ENCODE measurements around the gene TCF7L2. TPM values are rescaled to one million over a fixed set of nuclear protein-coding genes. Genes with fewer than 3 reads are reported as not detected.
A peak's percentile ranks its signal among the peaks of the same experiment; 100 is the strongest.

Gene TCF7L2
- polyA plus RNA-seq, 10 donors = 42.8 to 61.7 (median 48.1) TPM

DNA sequence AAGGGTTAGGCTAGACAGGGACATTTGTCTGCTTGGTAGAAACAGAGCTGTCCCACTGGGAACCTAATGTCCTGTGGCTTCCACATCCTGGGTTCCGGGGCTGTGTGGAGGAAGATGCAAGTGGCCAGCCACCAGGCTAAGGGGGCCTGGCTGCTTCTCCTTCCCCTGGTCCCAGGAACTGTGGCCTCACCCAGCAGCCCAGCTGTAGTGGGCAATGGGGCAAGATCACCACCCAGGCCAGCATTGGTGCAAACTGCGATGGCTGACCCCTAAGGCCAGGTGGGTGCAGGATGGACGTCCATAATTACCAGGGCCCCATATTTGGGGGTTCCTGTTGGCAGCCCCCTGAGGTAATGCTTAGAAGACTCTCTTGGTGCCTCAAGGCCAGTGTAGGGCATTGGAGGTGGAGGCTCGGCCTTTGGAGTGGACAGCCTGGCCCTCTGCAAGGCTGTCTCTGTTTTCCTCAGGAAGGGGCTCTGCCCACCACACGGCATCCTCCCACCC, 226.7 kb downstream of the TCF7L2 start:
- DNase-seq = no peak

DNA sequence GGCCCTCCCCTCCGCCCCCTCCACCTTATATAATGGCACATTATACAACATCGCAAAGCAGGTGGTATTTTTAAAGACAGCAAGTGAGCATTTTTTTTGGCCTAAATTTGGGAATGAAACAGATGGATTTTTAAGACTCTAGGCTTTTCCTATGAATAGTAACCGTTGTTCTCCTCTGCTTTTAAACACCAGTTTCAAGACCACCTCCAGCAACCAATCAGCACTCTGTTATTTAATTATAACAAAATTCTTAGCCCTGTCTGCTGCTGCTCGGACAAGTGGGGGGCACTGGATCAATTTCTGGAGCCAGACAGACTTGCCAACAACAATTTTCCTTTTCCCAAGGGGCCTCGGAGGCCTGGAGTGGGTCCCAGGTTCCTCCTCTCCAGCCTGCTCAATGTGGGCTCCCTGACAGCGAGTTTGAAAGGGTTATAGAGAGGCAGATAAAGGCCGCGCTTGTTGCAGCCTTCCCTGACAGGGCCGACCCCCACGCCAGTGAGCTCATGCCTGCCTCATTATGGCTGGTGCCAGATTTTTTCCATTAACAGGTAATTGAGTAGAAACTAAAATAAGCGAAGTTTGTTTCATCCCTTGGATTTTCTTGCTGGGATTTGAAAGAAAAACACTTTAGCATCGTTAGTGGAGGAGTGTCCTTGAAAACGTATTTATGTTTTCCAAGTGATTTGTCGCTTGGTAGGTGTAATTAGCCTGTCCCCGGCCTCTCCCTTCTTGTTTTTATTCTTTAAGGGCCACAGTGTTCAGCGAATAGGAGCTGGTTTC, 227.3 kb downstream of the TCF7L2 start:
- peak in 1 of 3 donors; percentile 54 for DNase-seq

DNA sequence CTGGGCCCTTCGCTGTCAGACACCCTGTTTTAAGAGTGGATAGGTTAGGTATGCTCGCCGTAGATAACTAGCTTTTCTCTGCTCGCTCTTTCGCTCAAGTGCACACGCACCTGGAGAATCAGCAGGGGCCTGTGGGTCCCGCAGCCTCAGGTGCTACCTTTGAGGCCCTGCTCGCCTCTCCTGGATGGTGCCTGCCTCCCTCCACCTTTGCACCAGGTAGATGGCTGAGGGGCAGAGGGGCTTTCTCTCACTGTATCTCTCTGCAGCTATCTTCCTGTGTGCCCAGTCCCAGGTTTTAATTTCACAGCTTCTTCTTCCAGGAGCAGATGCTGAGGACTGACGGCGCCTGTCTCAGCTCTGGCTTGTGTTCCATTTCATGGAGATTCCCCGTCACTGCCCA, 227.9 kb downstream of the TCF7L2 start:
- DNase-seq = no peak

DNA sequence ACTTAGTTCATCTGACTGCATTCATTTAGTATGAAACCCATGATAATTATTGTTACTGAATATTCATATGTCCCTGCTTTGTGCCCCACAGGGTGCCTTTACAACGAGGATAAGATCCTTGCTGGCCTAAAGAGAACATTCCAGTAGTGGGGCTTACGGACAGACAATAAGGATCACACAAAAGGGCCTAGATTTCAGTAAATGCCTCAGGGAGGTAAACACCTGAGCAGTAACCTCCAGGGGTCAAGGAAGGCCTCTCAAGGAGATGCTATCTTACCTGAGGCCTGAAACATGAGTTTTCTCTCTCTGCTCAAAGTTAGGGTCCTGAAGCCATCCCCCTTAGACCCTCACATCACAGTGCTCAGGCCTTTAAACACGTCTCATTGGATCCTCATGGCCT, 228.7 kb downstream of the TCF7L2 start:
- no peak for DNase-seq

DNA sequence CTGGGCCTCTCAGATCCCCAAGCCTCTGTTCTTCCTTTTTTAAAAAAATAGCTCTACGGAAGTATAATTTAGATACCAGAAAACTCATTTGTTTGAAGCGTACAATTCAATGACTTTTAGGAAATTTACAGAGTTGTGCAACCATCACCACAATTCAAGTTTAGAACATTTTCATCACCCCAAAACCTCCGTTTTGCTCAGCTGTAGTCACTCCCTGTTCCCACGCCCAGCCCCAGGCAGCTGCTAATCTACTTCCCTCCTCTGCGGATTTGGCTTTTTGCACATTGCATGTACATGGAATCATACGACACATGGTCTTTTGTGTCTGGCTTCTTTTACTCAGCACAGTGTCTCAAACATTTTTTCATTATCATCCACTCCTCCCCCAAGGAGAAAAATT, 229.2 kb downstream of the TCF7L2 start:
- DNase-seq = no peak

DNA sequence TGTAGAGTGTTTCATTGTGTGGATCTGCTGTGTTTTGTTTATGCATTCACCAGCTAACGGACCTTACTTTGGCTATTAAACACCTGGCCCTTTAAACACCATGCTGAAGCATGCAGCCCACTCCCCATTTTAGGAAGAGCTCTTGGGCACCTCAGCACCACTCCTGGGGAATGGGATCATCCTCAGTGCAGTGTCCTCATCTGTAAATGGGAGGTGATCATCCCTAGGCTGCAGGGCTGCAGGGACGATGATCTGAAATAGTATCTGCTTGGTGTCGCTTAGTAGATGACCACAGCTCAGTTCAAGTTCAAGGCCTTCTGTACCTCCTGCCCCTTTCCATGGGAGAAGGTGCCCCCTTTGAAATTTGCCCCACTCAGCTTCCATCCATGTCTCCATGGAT, 229.9 kb downstream of the TCF7L2 start:
- no peak for DNase-seq

DNA sequence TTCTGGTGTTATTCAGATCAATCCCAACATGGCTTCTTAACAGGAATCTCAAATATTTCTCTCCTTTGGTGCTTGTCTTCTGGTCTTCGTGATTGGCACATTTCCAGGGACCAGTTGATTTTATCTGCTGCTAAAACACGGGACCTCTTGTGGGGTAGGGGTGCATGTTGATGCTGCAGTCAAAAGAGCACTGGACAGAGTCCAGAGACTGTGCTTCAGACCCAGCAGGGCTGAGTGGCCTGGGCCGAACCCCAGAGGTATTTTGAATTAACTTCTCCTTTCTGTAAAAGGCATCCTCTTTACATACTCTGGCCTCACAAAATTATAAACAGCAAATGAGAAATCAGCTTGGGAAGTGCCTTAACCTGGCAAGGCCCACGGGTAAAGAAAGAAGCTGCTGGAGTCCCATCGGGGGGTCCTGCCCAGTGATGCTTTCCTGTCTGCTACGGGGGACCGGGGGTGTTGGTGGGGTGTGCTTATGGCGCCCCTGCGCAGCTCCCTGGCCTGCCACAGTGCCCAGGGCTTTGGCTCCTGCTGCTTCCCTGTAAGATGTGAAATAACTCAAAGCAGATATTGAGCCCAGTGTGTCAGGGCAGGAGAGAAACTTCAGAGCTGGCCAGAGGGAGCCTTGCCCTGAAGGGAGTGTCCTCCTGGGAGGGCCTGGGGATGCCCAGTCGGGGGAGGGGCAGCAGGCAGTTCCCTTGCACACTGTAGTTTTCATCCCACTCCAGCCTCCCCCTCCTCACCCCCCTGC, 230.5 kb downstream of the TCF7L2 start:
- DNase-seq = no peak

DNA sequence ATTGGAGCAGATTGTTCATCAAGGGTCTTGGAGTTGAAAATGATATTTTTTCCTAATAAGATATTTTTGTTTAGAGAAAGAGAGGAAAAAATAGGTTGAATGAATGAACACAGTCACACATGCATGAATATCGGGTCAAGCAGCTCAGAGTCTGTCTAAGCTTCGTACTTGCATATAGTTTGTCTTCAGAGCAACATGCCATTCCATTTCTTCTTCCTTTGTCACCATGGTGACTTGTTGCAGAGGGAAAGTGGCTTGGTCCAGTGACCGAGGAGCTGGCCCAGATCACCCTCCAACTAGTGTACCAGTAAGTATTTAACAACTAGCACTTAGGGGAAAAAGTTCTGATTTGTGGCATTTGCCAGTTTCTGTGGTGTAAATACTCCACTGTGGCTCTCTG, 232.1 kb downstream of the TCF7L2 start:
- no peak for DNase-seq

DNA sequence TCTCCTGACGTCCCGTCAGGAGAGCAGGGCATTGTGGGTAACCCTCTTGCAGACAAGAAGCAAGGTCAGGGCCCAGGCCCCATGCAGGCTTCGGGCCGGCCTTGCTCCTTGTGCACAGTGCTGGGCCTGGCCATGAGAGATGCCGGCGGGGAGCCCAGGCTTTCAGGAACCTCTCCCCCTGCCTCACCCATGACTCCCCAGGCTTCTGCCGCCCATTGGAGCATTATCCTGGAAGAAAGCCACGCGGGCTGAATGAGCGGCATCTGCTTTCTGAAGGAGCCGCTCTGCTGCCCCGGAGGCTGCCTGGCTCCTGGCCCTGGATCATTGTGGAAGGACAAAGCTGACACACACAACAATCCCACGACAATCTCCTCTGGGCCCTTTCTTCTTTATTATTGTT, 233.5 kb downstream of the TCF7L2 start:
- DNase-seq = no peak

DNA sequence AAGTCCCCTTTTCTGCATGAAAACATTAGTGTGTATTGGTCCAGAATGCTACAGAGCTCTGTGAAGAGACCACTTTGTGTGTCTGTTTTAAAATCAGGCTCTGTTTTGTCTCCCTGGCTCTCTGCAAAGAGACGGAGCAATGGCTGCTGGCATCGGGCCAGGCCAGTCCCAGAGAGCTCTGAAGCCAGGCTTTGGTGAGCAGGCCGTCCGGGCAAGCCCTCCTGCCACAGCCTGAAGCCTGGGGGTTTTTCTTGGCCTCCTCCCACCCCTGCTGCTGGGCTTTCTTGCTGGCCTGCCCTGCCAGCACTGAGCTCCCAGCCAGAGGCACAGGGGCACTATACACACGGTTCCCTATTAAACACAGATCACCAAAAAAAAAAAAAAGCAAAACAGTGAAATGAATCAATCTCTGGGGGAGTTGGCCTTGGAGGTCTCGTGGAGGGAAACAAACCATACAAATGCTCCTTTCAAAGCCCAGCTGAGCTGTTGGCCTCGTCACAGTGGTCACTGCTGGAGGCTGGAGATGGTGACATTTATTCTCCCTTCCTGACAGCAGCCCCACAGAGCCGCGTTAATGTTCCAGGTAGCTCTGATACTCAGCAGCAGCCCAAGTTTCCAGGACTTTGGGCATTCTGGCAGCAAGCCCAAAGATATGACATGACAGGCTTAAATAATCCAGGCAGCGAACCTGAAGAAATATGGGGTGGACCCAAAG, 237.2 kb downstream of the TCF7L2 start:
- DNase-seq = peak in 2 of 3 donors; percentile 36 to 71

DNA sequence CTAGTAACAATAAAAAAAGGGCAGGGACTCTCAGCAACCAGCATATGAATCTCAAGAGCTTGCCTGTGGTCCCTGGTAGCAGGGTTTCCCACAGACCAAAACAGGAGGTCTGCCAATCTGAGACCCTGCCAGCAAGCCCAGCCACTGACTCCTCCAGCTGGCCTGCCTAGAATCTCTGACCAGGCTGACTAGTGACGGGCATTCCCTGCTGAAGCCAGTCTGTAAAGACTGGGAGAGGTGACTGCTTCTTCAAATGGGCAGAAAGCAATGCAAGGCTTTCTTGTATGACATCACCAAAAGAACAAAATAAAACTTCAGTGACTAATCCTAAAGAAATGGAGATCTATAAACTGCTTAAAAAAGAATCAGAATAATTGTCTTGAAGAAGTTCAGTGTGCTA, 249.4 kb downstream of the TCF7L2 start:
- no peak for DNase-seq

DNA sequence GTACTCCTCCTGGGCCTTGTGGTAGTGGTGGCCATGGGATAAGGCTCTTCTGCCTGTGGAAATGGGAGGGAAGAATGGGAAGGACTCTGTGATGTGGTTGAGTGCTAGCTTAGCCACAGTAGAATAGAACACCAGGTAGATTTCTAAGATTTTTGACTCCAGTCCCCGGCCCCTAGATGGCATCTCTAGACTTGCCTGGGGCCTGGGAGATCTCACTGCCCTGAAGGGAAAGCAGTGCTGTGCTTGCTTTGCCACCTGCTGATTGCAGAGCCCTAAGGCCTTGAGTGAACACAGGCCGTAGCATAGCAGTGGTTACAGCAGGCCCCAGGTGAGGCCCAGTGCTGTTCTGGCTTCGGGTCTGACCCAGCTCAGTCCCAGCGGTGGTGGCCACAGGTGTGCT, 252.0 kb downstream of the TCF7L2 start:
- no peak for DNase-seq

DNA sequence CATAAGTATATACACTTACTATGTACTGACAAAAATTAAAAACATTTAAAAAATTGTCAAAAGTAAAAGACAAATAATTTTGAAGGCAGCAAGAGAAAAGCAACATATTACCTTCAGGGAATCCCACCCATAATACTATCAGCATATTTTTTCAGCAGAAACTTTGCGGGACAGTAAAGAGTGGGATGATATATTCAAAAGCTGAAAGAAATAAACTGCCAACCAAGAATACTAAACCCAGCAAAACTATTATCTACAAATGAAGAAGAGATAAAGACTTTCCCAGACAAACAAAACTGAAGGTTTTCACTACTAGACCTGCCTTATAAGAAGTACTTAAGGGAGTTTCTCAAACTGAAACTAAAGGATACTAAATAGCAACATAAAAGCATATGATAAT, 257.9 kb downstream of the TCF7L2 start:
- no peak for DNase-seq

DNA sequence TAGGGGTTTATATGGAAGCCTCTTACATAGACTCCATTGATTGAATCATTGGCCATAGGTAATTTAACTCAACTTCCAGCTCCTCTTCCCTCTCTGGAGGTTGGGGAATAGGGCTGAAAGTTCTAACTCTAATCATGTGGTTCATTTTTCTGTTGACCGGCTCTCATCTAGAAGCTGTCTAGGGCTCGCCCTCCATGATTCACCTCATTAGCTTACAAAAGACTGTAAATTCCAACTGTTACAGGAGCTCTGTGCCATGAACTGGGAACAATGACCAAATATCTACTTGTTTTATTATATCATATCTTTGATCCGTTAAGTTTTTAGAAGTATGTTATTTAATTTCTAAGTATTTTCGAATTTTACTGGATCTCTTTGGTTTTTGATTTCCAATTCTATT, 263.0 kb downstream of the TCF7L2 start:
- no peak for DNase-seq

DNA sequence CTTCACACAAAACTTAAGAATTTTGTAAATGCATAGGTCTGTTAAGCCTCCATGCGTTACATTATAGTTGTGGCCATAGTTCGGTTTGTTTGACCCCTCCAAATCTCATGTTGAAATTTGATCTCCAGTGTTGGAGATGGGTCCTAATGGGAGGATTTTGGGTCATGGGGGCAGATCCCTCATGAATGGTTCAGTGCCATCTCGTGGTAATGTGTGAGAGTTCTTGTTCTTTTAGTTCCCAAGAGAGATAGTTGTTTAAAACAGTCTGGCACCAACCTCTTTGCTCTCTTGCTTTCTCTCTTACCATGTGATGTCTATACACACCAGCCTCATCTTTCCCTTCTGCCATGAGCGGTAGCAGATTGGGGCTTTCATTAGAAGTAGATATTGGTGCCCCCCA, 264.3 kb downstream of the TCF7L2 start:
- no peak for DNase-seq

DNA sequence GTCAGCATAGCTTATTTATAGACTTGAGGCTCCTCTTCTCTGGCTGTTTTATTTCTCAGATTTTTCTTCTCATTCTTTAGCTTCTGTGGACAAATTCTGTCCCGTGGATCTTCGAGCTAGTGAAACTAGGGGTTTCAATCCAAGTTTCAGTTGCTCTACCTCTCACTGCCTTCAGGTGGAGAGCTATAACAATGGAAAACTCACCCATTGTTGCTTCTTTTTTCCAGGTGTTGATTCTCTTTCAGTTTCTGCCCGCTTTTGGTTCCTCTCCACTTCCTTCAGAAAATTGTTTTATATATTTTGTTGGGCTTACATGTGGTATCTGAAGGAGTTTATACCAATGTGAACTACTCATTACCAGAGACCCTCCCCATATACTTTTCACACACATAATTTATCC, 266.1 kb downstream of the TCF7L2 start:
- DNase-seq = no peak

Measured in muscle of back (tissue), 11 donors.